GM12878 (cell line): ENCODE results near the gene DOCK9.

Source experiments
- ESRRA ChIP-seq: IDR thresholded peaks from 2 replicates; pipeline ENCODE4 v1.6.1; 2012; ENCODE audit warnings: mild to moderate bottlenecking, low read length, improper control_type of control experiment
- EZH2 ChIP-seq: IDR thresholded peaks from 2 replicates; pipeline ENCODE4 v1.6.1; 2012; ENCODE audit warnings: low read depth, mild to moderate bottlenecking, control low read depth, inconsistent platforms, low read length, borderline replicate concordance; ENCODE audit not compliant: control insufficient read depth
- GABPA ChIP-seq: IDR thresholded peaks from 2 replicates; pipeline ENCODE4 v1.6.1; 2014; ENCODE audit warnings: antibody characterized with exemption, low read depth, mild to moderate bottlenecking, inconsistent platforms
- TAF1 ChIP-seq: IDR thresholded peaks from 2 replicates; pipeline ENCODE4 v1.6.1; 2011; ENCODE audit warnings: mild to moderate bottlenecking, low read depth, low read length, borderline replicate concordance
- YY1 ChIP-seq: IDR thresholded peaks from 2 replicates; pipeline ENCODE4 v1.6.1; 2011; ENCODE audit warnings: low read depth, mild to moderate bottlenecking, low read length
- TF ChIP-seq, protein P1 (sequence below): fragments of 150-350 bp; IDR thresholded peaks from 2 replicates; pipeline ENCODE4 v1.6.1; 2016; ENCODE audit warnings: low read depth, low read length
- TF ChIP-seq, protein P2 (sequence below): IDR thresholded peaks from 2 replicates; pipeline ENCODE4 v1.6.1; 2012; ENCODE audit warnings: low read length, inconsistent platforms
- TF ChIP-seq, protein P3 (sequence below): IDR thresholded peaks from 2 replicates; pipeline ENCODE4 v1.6.1; 2012; ENCODE audit warnings: low read depth, low read length, improper control_type of control experiment
- TF ChIP-seq, protein P4 (sequence below): IDR thresholded peaks from 2 replicates; pipeline ENCODE4 v1.6.1; 2011; ENCODE audit warnings: low read depth, mild to moderate bottlenecking, low read length, moderate library complexity, borderline replicate concordance; ENCODE audit errors: extremely low read depth
- TF ChIP-seq, protein P5 (sequence below): IDR thresholded peaks from 2 replicates; pipeline ENCODE4 v1.6.1; 2012; ENCODE audit warnings: mild to moderate bottlenecking, low read depth, low read length

DNA sequence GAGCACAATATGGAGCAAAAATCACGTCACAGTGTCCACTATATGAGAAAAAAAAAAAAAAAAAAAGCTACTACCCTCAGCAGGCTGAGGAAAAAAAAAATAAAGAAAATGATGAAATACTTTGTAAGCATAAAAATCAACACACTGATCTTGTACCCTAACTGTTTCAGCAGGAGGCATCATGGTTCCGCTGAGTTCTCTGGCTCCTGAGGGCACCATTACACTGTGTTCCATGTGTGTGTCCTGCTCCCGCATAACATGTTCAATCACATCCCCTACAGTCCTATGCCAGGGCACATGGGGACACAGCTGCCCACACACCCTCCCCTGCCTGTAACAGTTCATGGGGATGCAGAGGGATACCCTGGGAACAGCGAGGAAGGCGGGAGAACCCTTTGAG lies 33.5 kb downstream of the DOCK9 start:
- no peak for TF ChIP-seq ESRRA
- TF ChIP-seq TAF1 = no peak
- no peak for TF ChIP-seq EZH2
- no peak for TF ChIP-seq YY1
- TF ChIP-seq GABPA = no peak
- TF ChIP-seq, protein P1, sequence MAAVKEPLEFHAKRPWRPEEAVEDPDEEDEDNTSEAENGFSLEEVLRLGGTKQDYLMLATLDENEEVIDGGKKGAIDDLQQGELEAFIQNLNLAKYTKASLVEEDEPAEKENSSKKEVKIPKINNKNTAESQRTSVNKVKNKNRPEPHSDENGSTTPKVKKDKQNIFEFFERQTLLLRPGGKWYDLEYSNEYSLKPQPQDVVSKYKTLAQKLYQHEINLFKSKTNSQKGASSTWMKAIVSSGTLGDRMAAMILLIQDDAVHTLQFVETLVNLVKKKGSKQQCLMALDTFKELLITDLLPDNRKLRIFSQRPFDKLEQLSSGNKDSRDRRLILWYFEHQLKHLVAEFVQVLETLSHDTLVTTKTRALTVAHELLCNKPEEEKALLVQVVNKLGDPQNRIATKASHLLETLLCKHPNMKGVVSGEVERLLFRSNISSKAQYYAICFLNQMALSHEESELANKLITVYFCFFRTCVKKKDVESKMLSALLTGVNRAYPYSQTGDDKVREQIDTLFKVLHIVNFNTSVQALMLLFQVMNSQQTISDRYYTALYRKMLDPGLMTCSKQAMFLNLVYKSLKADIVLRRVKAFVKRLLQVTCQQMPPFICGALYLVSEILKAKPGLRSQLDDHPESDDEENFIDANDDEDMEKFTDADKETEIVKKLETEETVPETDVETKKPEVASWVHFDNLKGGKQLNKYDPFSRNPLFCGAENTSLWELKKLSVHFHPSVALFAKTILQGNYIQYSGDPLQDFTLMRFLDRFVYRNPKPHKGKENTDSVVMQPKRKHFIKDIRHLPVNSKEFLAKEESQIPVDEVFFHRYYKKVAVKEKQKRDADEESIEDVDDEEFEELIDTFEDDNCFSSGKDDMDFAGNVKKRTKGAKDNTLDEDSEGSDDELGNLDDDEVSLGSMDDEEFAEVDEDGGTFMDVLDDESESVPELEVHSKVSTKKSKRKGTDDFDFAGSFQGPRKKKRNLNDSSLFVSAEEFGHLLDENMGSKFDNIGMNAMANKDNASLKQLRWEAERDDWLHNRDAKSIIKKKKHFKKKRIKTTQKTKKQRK = no peak
- TF ChIP-seq, protein P2, sequence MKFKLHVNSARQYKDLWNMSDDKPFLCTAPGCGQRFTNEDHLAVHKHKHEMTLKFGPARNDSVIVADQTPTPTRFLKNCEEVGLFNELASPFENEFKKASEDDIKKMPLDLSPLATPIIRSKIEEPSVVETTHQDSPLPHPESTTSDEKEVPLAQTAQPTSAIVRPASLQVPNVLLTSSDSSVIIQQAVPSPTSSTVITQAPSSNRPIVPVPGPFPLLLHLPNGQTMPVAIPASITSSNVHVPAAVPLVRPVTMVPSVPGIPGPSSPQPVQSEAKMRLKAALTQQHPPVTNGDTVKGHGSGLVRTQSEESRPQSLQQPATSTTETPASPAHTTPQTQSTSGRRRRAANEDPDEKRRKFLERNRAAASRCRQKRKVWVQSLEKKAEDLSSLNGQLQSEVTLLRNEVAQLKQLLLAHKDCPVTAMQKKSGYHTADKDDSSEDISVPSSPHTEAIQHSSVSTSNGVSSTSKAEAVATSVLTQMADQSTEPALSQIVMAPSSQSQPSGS = no peak
- TF ChIP-seq, protein P3, sequence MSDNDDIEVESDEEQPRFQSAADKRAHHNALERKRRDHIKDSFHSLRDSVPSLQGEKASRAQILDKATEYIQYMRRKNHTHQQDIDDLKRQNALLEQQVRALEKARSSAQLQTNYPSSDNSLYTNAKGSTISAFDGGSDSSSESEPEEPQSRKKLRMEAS = no peak
- TF ChIP-seq, protein P4, sequence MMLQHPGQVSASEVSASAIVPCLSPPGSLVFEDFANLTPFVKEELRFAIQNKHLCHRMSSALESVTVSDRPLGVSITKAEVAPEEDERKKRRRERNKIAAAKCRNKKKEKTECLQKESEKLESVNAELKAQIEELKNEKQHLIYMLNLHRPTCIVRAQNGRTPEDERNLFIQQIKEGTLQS = no peak
- TF ChIP-seq, protein P5, sequence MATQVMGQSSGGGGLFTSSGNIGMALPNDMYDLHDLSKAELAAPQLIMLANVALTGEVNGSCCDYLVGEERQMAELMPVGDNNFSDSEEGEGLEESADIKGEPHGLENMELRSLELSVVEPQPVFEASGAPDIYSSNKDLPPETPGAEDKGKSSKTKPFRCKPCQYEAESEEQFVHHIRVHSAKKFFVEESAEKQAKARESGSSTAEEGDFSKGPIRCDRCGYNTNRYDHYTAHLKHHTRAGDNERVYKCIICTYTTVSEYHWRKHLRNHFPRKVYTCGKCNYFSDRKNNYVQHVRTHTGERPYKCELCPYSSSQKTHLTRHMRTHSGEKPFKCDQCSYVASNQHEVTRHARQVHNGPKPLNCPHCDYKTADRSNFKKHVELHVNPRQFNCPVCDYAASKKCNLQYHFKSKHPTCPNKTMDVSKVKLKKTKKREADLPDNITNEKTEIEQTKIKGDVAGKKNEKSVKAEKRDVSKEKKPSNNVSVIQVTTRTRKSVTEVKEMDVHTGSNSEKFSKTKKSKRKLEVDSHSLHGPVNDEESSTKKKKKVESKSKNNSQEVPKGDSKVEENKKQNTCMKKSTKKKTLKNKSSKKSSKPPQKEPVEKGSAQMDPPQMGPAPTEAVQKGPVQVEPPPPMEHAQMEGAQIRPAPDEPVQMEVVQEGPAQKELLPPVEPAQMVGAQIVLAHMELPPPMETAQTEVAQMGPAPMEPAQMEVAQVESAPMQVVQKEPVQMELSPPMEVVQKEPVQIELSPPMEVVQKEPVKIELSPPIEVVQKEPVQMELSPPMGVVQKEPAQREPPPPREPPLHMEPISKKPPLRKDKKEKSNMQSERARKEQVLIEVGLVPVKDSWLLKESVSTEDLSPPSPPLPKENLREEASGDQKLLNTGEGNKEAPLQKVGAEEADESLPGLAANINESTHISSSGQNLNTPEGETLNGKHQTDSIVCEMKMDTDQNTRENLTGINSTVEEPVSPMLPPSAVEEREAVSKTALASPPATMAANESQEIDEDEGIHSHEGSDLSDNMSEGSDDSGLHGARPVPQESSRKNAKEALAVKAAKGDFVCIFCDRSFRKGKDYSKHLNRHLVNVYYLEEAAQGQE = no peak
